ENCODE results near the gene MMAB.

- TF ChIP-seq CTCF (IDR thresholded peaks at IDR 0.05) (no peak), POLR2A (IDR thresholded peaks at IDR 0.05) (no peak)
These were observed 12.2 kb downstream of the MMAB start for GRCh38 chr12:109560867-109561710.
